A673 (cell line): ENCODE results near the gene C14orf132. TPM values are rescaled to one million over a fixed set of nuclear protein-coding genes. Genes with fewer than 3 reads are reported as not detected.

Experiments
- BruUV-seq: library from RNA; stranded (reverse); fragments of 400-500 nt; replicated peaks from 2 replicates; lab custom pipeline; 2021; lab: Mats Ljungman, UMichigan
- CTCF ChIA-PET: fragments of 300-600 bp; sonication (Branson Sonifier 250); formaldehyde crosslinking; loops from one replicate; lab custom pipeline; 2022; ENCODE audit warnings: antibody characterized with exemption; lab: Charles Lee
- POLR2A ChIA-PET: fragments of 300-600 bp; sonication (Branson Sonifier 250); formaldehyde crosslinking; loops from one replicate; lab custom pipeline; 2022; ENCODE audit warnings: antibody characterized with exemption; ENCODE audit not compliant: low non-redundant PET; lab: Charles Lee
- DNase-seq: peaks from one replicate; pipeline ENCODE4 v3.0.0-alpha.2; 2015; ENCODE audit warnings: low spot score
- H3K27ac ChIP-seq: fragments of 200-600 bp; sonication (generic); 2 replicates; pipeline ENCODE4 v1.5.1; 2016; ENCODE audit warnings: mixed run types, low read depth, mild to moderate bottlenecking, mixed read lengths, antibody characterized with exemption, low read length; ENCODE audit not compliant: poor library complexity, severe bottlenecking
- H3K27me3 ChIP-seq: fragments of 200-600 bp; sonication (generic); replicated peaks from 2 replicates; pipeline ENCODE4 v1.6.1; 2017; ENCODE audit warnings: mixed run types, low read depth, mild to moderate bottlenecking, mixed read lengths, antibody characterized with exemption, low read length; ENCODE audit not compliant: insufficient read depth, poor library complexity
- H3K36me3 ChIP-seq: fragments of 200-600 bp; sonication (generic); 2 replicates; pipeline ENCODE4 v1.6.1; 2016; ENCODE audit warnings: mixed run types, mild to moderate bottlenecking, mixed read lengths, antibody characterized with exemption, low read length; ENCODE audit not compliant: insufficient read depth, poor library complexity, severe bottlenecking
- H3K4me1 ChIP-seq: fragments of 200-600 bp; sonication (generic); 2 replicates; pipeline ENCODE4 v1.6.1; 2017; ENCODE audit warnings: mixed run types, mild to moderate bottlenecking, mixed read lengths, antibody characterized with exemption, low read length; ENCODE audit not compliant: insufficient read depth, poor library complexity, severe bottlenecking
- H3K4me3 ChIP-seq: fragments of 200-600 bp; sonication (generic); 2 replicates; pipeline ENCODE4 v1.5.1; 2016; ENCODE audit warnings: low read depth, mixed run types, mild to moderate bottlenecking, mixed read lengths, low read length; ENCODE audit not compliant: poor library complexity, severe bottlenecking
- H3K9me3 ChIP-seq: fragments of 200-600 bp; sonication (generic); 2 replicates; pipeline ENCODE4 v1.6.1; 2016; ENCODE audit warnings: mixed run types, low read depth, mild to moderate bottlenecking, mixed read lengths, antibody characterized with exemption, low read length; ENCODE audit not compliant: poor library complexity, severe bottlenecking
- EZH2 ChIP-seq: fragments of 200-600 bp; sonication (generic); IDR thresholded peaks from 2 replicates; pipeline ENCODE4 v1.6.1; 2017; ENCODE audit warnings: borderline replicate concordance, low read depth, mild to moderate bottlenecking, mixed read lengths, antibody characterized with exemption, low read length; ENCODE audit not compliant: poor library complexity, severe bottlenecking
- intact Hi-C: fragments of 100-400 bp; cut with micrococcal nuclease; formaldehyde crosslinking; loops from one replicate; pipeline ENCODE4 v1.10.0; 2022; ENCODE audit not compliant: unreplicated experiment
- total RNA-seq: library from RNA; stranded (reverse); gene quantifications from 2 replicates; pipeline ENCODE4 v1.2.3, GENCODE V29; 2021
- TF ChIP-seq, protein P1 (sequence below): fragments of 300-800, 200-600 bp; sonication (generic); conservative IDR thresholded peaks from 2 replicates; pipeline ENCODE4 v1.5.1; 2017; ENCODE audit warnings: low read depth, mild to moderate bottlenecking, antibody characterized with exemption, low read length, moderate library complexity, mixed read lengths

C14orf132 gene
- total RNA-seq, 1 experiment from 2014 or later: 8.3 TPM

DNA sequence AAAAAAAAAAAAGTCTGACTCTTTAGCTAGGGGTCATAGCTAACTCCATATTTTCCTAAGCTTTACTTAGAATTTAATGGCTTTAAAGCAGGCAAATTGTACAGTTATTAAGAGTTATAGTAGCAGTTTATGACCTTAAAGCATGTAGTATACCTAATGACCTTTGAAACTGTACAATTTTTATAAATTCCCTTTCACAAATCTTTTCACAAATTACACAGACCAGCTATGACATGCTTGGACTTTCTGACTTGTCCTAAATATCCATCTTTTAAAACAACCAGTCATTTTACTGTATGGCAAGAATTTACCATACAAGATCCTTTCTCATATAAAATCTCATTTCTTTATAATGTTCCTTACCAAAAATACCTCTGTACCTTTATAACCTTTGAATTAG, 74.8 kb downstream of the C14orf132 start:
- Histone ChIP-seq H3K9me3 (peaks cover 15% of the 10 kb centered on the region), H3K4me1 (peaks cover 6% of the 10 kb centered on the region), H3K27me3 (no peaks in the 10 kb centered on the region), H3K27ac (no peak overlapping the region), H3K4me3 (no peak overlapping the region), H3K36me3 (no peaks in the 10 kb centered on the region)
- BruUV-seq: no TSS peak
- intact Hi-C loops: no loop called here
- TF ChIP-seq EZH2: no peak
- TF ChIP-seq, protein P1, sequence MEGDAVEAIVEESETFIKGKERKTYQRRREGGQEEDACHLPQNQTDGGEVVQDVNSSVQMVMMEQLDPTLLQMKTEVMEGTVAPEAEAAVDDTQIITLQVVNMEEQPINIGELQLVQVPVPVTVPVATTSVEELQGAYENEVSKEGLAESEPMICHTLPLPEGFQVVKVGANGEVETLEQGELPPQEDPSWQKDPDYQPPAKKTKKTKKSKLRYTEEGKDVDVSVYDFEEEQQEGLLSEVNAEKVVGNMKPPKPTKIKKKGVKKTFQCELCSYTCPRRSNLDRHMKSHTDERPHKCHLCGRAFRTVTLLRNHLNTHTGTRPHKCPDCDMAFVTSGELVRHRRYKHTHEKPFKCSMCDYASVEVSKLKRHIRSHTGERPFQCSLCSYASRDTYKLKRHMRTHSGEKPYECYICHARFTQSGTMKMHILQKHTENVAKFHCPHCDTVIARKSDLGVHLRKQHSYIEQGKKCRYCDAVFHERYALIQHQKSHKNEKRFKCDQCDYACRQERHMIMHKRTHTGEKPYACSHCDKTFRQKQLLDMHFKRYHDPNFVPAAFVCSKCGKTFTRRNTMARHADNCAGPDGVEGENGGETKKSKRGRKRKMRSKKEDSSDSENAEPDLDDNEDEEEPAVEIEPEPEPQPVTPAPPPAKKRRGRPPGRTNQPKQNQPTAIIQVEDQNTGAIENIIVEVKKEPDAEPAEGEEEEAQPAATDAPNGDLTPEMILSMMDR: no peak
- ChIA-PET CTCF (no interaction called here), POLR2A (interaction anchor here (0.7 kb wide), 1 partner anchor 455 kb away, joined by 4 read pairs; no protein-coding TSS in a partner anchor)
- no peak for DNase-seq

DNA sequence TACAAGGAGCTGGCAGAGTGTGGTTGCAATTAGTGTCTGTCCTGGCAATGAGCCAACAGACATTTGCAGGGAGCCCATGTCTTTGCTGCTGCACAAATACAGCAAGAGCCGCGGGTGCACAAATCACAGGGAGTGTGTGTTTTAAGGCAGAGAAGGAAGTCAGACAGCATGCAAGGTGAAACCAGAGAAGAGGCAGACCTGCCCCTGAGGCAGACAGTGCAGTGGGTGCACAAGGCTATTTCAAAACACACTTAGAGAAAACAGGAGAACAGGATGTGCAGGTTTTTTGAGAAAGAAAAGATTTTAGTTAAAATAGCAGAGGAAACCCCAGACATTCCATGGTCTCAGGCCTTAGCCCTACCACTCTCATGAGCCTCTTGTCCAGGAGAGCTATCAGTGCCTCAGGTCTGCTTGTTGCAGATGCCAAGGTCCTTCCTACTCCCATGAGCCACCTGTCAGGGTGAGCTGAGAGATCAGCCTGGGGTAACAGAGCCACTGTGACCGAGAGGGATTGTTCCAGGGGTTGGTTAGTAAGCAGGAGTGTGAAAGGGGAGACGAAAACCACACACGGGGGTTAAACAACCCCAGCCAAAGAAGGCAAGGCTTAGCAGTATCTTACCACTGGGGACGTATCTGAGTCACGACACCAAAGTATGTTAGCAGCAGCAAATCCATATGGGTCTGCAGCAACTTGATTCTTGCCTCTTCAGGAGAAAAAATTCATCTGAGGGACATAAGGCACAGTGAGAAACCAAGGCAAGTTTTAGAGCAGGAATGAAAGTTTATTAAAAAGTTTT, 78.1 kb downstream of the C14orf132 start:
- ChIA-PET POLR2A (no interaction called here), CTCF (no interaction called here)
- Histone ChIP-seq H3K36me3 (no peaks in the 10 kb centered on the region), H3K4me1 (peaks cover 6% of the 10 kb centered on the region), H3K4me3 (no peak overlapping the region), H3K27me3 (no peaks in the 10 kb centered on the region), H3K27ac (no peak overlapping the region), H3K9me3 (peaks cover 15% of the 10 kb centered on the region)
- intact Hi-C loops: no loop called here
- DNase-seq: peak; percentile 56
- BruUV-seq: no TSS peak
- TF ChIP-seq, protein P1: no peak
- no peak for TF ChIP-seq EZH2

DNA sequence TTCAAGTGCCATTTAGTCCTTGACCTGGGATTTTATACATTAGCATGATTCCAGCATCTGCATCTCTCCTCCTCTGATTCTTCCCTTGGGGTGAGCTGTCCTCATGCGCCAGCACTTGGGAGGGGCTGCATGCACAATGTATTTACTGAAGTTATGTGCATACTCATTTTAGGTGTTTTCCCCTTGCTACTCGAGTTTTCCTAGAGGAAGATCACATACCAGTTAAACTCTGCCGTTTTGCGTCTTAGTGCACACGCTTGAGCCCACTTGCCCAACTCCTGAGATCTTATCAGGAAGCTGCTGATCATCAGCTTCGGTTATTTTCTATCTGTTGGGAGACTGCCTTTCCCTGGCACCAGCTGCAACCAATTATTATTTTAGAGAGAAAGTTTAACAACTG, 78.8 kb downstream of the C14orf132 start:
- Histone ChIP-seq H3K36me3 (no peaks in the 10 kb centered on the region), H3K27ac (no peak overlapping the region), H3K4me1 (peaks cover 6% of the 10 kb centered on the region), H3K9me3 (peaks cover 15% of the 10 kb centered on the region), H3K27me3 (no peaks in the 10 kb centered on the region), H3K4me3 (no peak overlapping the region)
- BruUV-seq: no TSS peak
- intact Hi-C loops: no loop called here
- POLR2A ChIA-PET: no interaction called here
- TF ChIP-seq, protein P1: no peak
- no peak for TF ChIP-seq EZH2
- CTCF ChIA-PET: no interaction called here
- DNase-seq: no peak
